HEK293 (cell line): ENCODE measurements around the gene PAQR9.

Source experiments
- CTCF ChIP-seq: fragments of 450-650 bp; formaldehyde crosslinking; IDR thresholded peaks from 2 replicates; pipeline ENCODE4 v1.5.1; 2016; ENCODE audit warnings: missing biosample characterization, missing genetic modification characterization
- MZF1 ChIP-seq: fragments of 450-650 bp; formaldehyde crosslinking; IDR thresholded peaks from 2 replicates; pipeline ENCODE4 v1.5.1; 2017; ENCODE audit warnings: missing biosample characterization, missing genetic modification characterization, borderline replicate concordance
- PBX3 ChIP-seq: sonication (generic); formaldehyde crosslinking; IDR thresholded peaks from 2 replicates; pipeline ENCODE4 v1.8.1; 2022; ENCODE audit warnings: mild to moderate bottlenecking, moderate library complexity, missing genetic modification reagents
- ZBTB17 ChIP-seq: fragments of 450-650 bp; formaldehyde crosslinking; IDR thresholded peaks from 2 replicates; pipeline ENCODE4 v1.5.1; 2016; ENCODE audit warnings: missing biosample characterization, missing genetic modification characterization
- ZNF157 ChIP-seq: fragments of 450-650 bp; formaldehyde crosslinking; IDR thresholded peaks from 2 replicates; pipeline ENCODE4 v1.5.1; 2016; ENCODE audit warnings: missing biosample characterization, missing genetic modification characterization
- ZNF280D ChIP-seq: fragments of 450-650 bp; formaldehyde crosslinking; IDR thresholded peaks from 2 replicates; pipeline ENCODE4 v1.5.1; 2016; ENCODE audit warnings: missing biosample characterization, missing genetic modification characterization
- ZNF362 ChIP-seq: fragments of 450-650 bp; formaldehyde crosslinking; IDR thresholded peaks from 2 replicates; pipeline ENCODE4 v1.5.1; 2016; ENCODE audit warnings: missing biosample characterization, missing genetic modification characterization
- ZNF549 ChIP-seq: fragments of 450-650 bp; IDR thresholded peaks from 2 replicates; pipeline ENCODE4 v1.5.1; 2018; ENCODE audit warnings: missing biosample characterization, missing genetic modification characterization, mild to moderate bottlenecking, inconsistent platforms, moderate library complexity

GRCh38 chr3:142935963-142936362 lies 27.5 kb downstream of the PAQR9 start:
- no peak for TF ChIP-seq ZNF362 (tag by site-specific recombination)
- TF ChIP-seq PBX3 (CRISPR knock-in tag) = no peak
- TF ChIP-seq MZF1 (tag by site-specific recombination) = no peak
- TF ChIP-seq CTCF (tag by site-specific recombination) = no peak
- no peak for TF ChIP-seq ZNF157
- no peak for TF ChIP-seq ZBTB17 (tag by site-specific recombination)
- TF ChIP-seq ZNF280D (tag by site-specific recombination) = no peak
- TF ChIP-seq ZNF549 = no peak
